IMR-90 (cell line): Measurements from ENCODE around the gene OBP2A. TPM values are rescaled to one million over a fixed set of nuclear protein-coding genes. Genes with fewer than 3 reads are reported as not detected.

Source experiments
- ATAC-seq: fragments of 200-7000 bp; cut with Tn5 transposase; 2 replicates; pipeline ENCODE4 v1.9.1; 2020; ENCODE audit warnings: low read depth, mild to moderate bottlenecking, moderate library complexity
- BruUV-seq: library from RNA; stranded (reverse); fragments of 400-500 nt; replicated peaks from 2 replicates; lab custom pipeline; 2021; lab: Mats Ljungman, UMichigan
- CTCF ChIA-PET: fragments of 300-600 bp; formaldehyde crosslinking; extraction: SDS; loops from one replicate; lab custom pipeline; 2021; ENCODE audit warnings: antibody characterized with exemption; lab: Yijun Ruan, JAX
- POLR2A ChIA-PET: fragments of 300-600 bp; sonication (Branson Sonifier 250); formaldehyde crosslinking; loops from one replicate; lab custom pipeline; 2022; ENCODE audit warnings: antibody characterized with exemption; ENCODE audit not compliant: unreplicated experiment; lab: Charles Lee
- DNase-seq: peaks from one replicate; pipeline ENCODE4 v3.0.0; 2013
- H2AFZ ChIP-seq: replicated peaks from 2 replicates; pipeline ENCODE3; 2013; ENCODE audit warnings: low read length, mild to moderate bottlenecking; ENCODE audit not compliant: poor library complexity
- H2AK5ac ChIP-seq: 2 replicates; pipeline ENCODE4 v1.6.1; 2013; ENCODE audit warnings: low read depth, low read length, inconsistent platforms
- H2AK9ac ChIP-seq: replicated peaks from 2 replicates; pipeline ENCODE3; 2013; ENCODE audit warnings: mild to moderate bottlenecking, low read depth, low read length, moderate library complexity; ENCODE audit not compliant: poor library complexity
- H2BK120ac ChIP-seq: 2 replicates; pipeline ENCODE4 v1.6.1; 2013; ENCODE audit warnings: low read depth, low read length, inconsistent platforms
- H2BK15ac ChIP-seq: 3 replicates; pipeline ENCODE4 v1.6.1; 2013; ENCODE audit warnings: low read depth, low read length, inconsistent platforms
- H2BK20ac ChIP-seq: 2 replicates; pipeline ENCODE4 v1.6.1; 2013; ENCODE audit warnings: low read depth, mild to moderate bottlenecking, inconsistent platforms, low read length, moderate library complexity
- H2BK5ac ChIP-seq: 2 replicates; pipeline ENCODE4 v1.6.1; 2013; ENCODE audit warnings: mild to moderate bottlenecking, low read depth, low read length, inconsistent platforms; ENCODE audit not compliant: poor library complexity, severe bottlenecking
- H3K14ac ChIP-seq: replicated peaks from 2 replicates; pipeline ENCODE4 v1.6.1; 2013; ENCODE audit warnings: low read depth, low read length, inconsistent platforms
- H3K18ac ChIP-seq: 2 replicates; pipeline ENCODE4 v1.6.1; 2013; ENCODE audit warnings: low read depth, low read length, control low read depth
- H3K23ac ChIP-seq: 2 replicates; pipeline ENCODE4 v1.6.1; 2013; ENCODE audit warnings: low read depth, low read length, inconsistent platforms
- H3K27ac ChIP-seq: 2 replicates; pipeline ENCODE4 v1.5.1; 2013; ENCODE audit warnings: mild to moderate bottlenecking, control low read depth, low read length; ENCODE audit not compliant: insufficient read depth
- H3K27me3 ChIP-seq: 2 replicates; pipeline ENCODE4 v1.6.1; 2013; ENCODE audit warnings: low read length; ENCODE audit not compliant: control insufficient read depth, insufficient read depth
- H3K36me3 ChIP-seq: 2 replicates; pipeline ENCODE4 v1.6.1; 2013; ENCODE audit warnings: low read length, mixed read lengths; ENCODE audit not compliant: control insufficient read depth, insufficient read depth
- H3K4ac ChIP-seq: 2 replicates; pipeline ENCODE4 v1.6.1; 2013; ENCODE audit warnings: low read depth, low read length, inconsistent platforms
- H3K4me1 ChIP-seq: 2 replicates; pipeline ENCODE4 v1.6.1; 2013; ENCODE audit warnings: low read length, mixed read lengths; ENCODE audit not compliant: control insufficient read depth, insufficient read depth
- H3K4me2 ChIP-seq: 2 replicates; pipeline ENCODE4 v1.6.1; 2013; ENCODE audit warnings: low read depth, mild to moderate bottlenecking, control low read depth, low read length, moderate library complexity
- H3K4me3 ChIP-seq: 2 replicates; pipeline ENCODE4 v1.5.1; 2013; ENCODE audit warnings: low read depth, mild to moderate bottlenecking, control low read depth, low read length, moderate library complexity; ENCODE audit not compliant: insufficient read depth
- H3K56ac ChIP-seq: 2 replicates; pipeline ENCODE4 v1.6.1; 2013; ENCODE audit warnings: low read length, inconsistent platforms; ENCODE audit not compliant: insufficient read depth; ENCODE audit errors: extremely low read depth
- H3K79me1 ChIP-seq, 2 experiments: 2 replicates each; pipeline ENCODE4 v1.6.1; 2013; ENCODE audit warnings: low read length in 2 of 2, inconsistent platforms in 1 of 2, low read depth in 1 of 2
- H3K9ac ChIP-seq: 2 replicates; pipeline ENCODE4 v1.6.1; 2013; ENCODE audit warnings: low read depth, low read length, control low read depth
- H3K9me1 ChIP-seq: 2 replicates; pipeline ENCODE4 v1.6.1; 2013; ENCODE audit warnings: low read length, inconsistent platforms; ENCODE audit not compliant: insufficient read depth
- H3K9me3 ChIP-seq: 2 replicates; pipeline ENCODE4 v1.6.1; 2013; ENCODE audit warnings: low read length; ENCODE audit not compliant: control insufficient read depth, insufficient read depth
- H4K20me1 ChIP-seq: 2 replicates; pipeline ENCODE4 v1.6.1; 2013; ENCODE audit warnings: low read length, inconsistent platforms; ENCODE audit not compliant: insufficient read depth
- H4K5ac ChIP-seq: 2 replicates; pipeline ENCODE4 v1.6.1; 2013; ENCODE audit warnings: mild to moderate bottlenecking, low read depth, low read length, control low read depth
- H4K8ac ChIP-seq, 2 experiments: 2 replicates each; pipeline ENCODE4 v1.6.1; 2013; ENCODE audit warnings: low read depth in 2 of 2, low read length in 2 of 2, control low read depth in 1 of 2, inconsistent platforms in 1 of 2
- H4K91ac ChIP-seq: 2 replicates; pipeline ENCODE4 v1.6.1; 2013; ENCODE audit warnings: low read depth, low read length, inconsistent platforms; ENCODE audit not compliant: insufficient read depth
- BHLHE40 ChIP-seq: fragments of 150-350 bp; IDR thresholded peaks from 2 replicates; pipeline ENCODE4 v1.6.1; 2016; ENCODE audit warnings: mild to moderate bottlenecking, low read depth, low read length
- MAFK ChIP-seq: IDR thresholded peaks from 2 replicates; pipeline ENCODE4 v1.6.1; 2012; ENCODE audit warnings: low read depth, low read length, improper control_type of control experiment
- SMC3 ChIP-seq: fragments of 150-350 bp; IDR thresholded peaks from 2 replicates; pipeline ENCODE4 v1.6.1; 2016; ENCODE audit warnings: low read depth, mild to moderate bottlenecking, antibody characterized with exemption, low read length, moderate library complexity
- WGBS, 2 experiments: methylation state at CpG; one replicate each; pipeline versions ENCODE4 v1.1.5 to v1.1.7; 2013; ENCODE audit warnings: missing lambda C conversion rate in 2 of 2; ENCODE audit not compliant: insufficient read length in 1 of 2; ENCODE audit errors: extremely low coverage in 2 of 2; 5-methylcytosine and 5-hydroxymethylcytosine counted together
- dilution Hi-C: fragments of 300-500 bp; cut with HindIII; formaldehyde crosslinking; loops from one replicate; pipeline ENCODE4 v1.14.3; 2018; ENCODE audit warnings: low sequenced_read_pairs; ENCODE audit not compliant: unreplicated experiment
- in situ Hi-C: fragments of 300-500 bp; cut with MboI; formaldehyde crosslinking; loops from 3 replicates; pipeline ENCODE4 v1.14.3; 2019; ENCODE audit warnings: low sequenced_read_pairs, inconsistent platforms, mixed read lengths
- intact Hi-C: fragments of 100-400 bp; cut with micrococcal nuclease; formaldehyde crosslinking; loops from 2 replicates; pipeline ENCODE4 v1.10.0; 2022
- polyA plus RNA-seq, 3 experiments: library from polyadenylated mRNA; depleted of rRNA; stranded (reverse); fragments of >200 nt; gene quantifications; 2 replicates each; pipeline ENCODE4 v1.2.3, GENCODE V29; 2012; ENCODE audit warnings: low replicate concordance in 1 of 3
- total RNA-seq: library from RNA; depleted of rRNA; stranded (reverse); fragments of >200 nt; gene quantifications from 2 replicates; pipeline ENCODE4 v1.2.3, GENCODE V29; 2012

Gene OBP2A
- total and polyA plus RNA-seq, 2 of the 4 experiments (the other 2 are of a cell fraction): not detected

DNA sequence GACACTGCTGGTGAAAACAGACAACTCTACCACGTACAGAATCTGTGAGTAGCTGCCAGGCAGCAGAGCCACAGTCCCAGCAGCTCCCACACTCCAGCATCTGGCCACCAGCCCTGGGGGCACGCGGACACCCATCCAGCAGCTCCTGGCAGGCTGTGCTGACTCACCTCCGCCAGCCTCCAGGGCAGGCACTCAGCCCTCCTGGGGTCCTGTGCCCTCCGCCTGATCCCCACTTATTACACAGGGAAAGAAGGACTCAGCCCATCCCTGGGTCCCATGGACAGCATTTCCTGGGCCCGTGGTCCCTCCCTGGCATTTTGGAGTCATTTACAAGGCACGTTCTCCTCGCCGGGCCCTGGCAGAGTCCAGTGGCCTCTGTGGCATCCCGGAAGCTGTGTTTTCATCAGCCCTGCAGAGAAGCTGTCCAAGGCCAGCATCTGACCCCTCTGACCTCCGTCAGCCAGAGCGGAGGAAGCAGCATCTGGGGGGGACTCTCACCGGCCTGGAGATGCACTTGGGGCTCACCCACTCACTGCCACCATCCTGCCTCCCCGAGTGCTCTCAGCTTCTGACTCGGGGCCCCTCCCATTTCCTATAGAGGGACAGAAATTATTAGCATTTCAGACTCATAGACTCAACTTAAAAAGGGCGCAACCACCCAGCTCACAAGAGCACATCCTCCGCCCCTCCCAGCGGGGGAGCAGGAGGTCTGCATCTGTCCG lies 37.2 kb downstream of the OBP2A start:
- Histone ChIP-seq H3K4ac (no peak overlapping the region), H4K20me1 (no peaks in the 10 kb centered on the region), H2BK20ac (no peak overlapping the region), H3K36me3 (no peaks in the 10 kb centered on the region), H3K9ac (no peak overlapping the region), H3K18ac (no peak overlapping the region), H3K14ac (no peak overlapping the region), H2AFZ (no peak overlapping the region), H2BK5ac (no peak overlapping the region), H4K5ac (no peak overlapping the region), H4K91ac (no peak overlapping the region), H3K27ac (no peak overlapping the region), H2AK9ac (no peak overlapping the region), H3K23ac (no peak overlapping the region), H2BK15ac (no peak overlapping the region), H3K4me3 (no peak overlapping the region), H3K56ac (no peak overlapping the region), H3K27me3 (no peaks in the 10 kb centered on the region), H3K9me3 (no peaks in the 10 kb centered on the region), H3K9me1 (no peaks in the 10 kb centered on the region), H4K8ac (no peak overlapping the region), H3K4me1 (no peaks in the 10 kb centered on the region), H2BK120ac (no peak overlapping the region), H3K79me1 (no peaks in the 10 kb centered on the region), H3K4me2 (no peak overlapping the region), H2AK5ac (no peak overlapping the region)
- in situ Hi-C loops (no loop called here), dilution Hi-C loops (no loop called here), intact Hi-C loops (no loop called here)
- ATAC-seq (no peak), DNase-seq (no peak)
- no peak for TF ChIP-seq MAFK
- TF ChIP-seq BHLHE40: no peak
- TF ChIP-seq SMC3: no peak
- CTCF ChIA-PET: no interaction called here
- BruUV-seq: no TSS peak
- 66% methylated on average over 6 of the region's 19 CpGs; no CpG with 5 or more reads in 1 of the 2 experiments for WGBS, 2 experiments
- POLR2A ChIA-PET: no interaction called here
